ENCODE data around the gene LDLRAD4. TPM values are rescaled to one million over a fixed set of nuclear protein-coding genes. Genes with fewer than 3 reads are reported as not detected.

The LDLRAD4 gene
- polyA plus RNA-seq, 1 of the 3 experiments (the other 2 are of a cell fraction), result 0.16 TPM

DNA sequence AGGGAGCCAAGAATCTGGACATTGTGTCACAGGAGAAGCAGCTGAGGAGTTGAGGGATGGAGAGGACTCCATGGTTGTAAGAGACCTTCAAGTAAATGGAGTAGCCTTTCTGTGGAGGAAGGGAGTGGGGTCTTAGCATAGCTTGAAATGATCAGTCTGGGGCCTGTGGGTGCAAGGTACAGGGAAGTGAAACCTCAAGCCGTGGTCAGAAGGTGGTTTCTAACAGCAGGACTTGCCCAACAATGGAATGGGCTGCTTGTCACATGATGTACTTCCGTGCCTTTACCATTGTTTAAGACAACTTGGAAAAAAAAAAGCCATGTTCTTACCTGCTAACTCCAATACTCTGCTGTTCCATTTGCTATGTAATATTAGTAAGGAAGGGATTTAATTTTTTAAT, 140.7 kb downstream of the LDLRAD4 start:
- Histone ChIP-seq H3K9ac (no peak overlapping the region), H3K27ac (ENCODE audit: low read depth in 2 of 2, low read length in 1 of 2) (no peak overlapping the region), H4K20me1 (ENCODE audit: insufficient read depth) (no peaks in the 10 kb centered on the region), H3K36me3 (replicated peaks in 1 of 2; ENCODE audit: control insufficient read depth in 1 of 2, insufficient read depth in 2 of 2, low read length in 1 of 2) (no peaks in the 10 kb centered on the region), H3F3A (replicated peaks; ENCODE audit: insufficient read depth) (no peaks in the 10 kb centered on the region), H3K4me3 (ENCODE audit: low read depth in 2 of 2, low read length in 1 of 2) (no peak overlapping the region), H3K79me2 (ENCODE audit: insufficient read depth) (no peaks in the 10 kb centered on the region), H3K27me3 (ENCODE audit: insufficient read depth) (no peaks in the 10 kb centered on the region), H3K9me3 (no peaks in the 10 kb centered on the region), H2AFZ (ENCODE audit: low read depth) (no peak overlapping the region), H3K9me2 (no peaks in the 10 kb centered on the region), H3K4me2 (no peak overlapping the region), H3K4me1 (ENCODE audit: control insufficient read depth in 1 of 2, insufficient read depth in 2 of 2, low read depth in 1 of 2, low read length in 1 of 2) (no peaks in the 10 kb centered on the region; a peak in 1 of 4 replicates)
- no peak for DNase-seq
- POLR2A ChIA-PET, result no interaction called here
- CTCF ChIA-PET, result no interaction called here
- TF ChIP-seq MXI1 (IDR thresholded peaks at IDR 0.05; ENCODE audit: low read depth, low read length), result no peak
- TF ChIP-seq FOXJ3 (CRISPR knock-in tag; IDR thresholded peaks at IDR 0.05), result no peak
- TF ChIP-seq SMC3 (IDR thresholded peaks at IDR 0.05; ENCODE audit: low read depth, low read length), result no peak
- no peak for TF ChIP-seq RAD21 (IDR thresholded peaks at IDR 0.05; ENCODE audit: low read length)
- TF ChIP-seq RCOR1 (IDR thresholded peaks at IDR 0.05; ENCODE audit: low read length), result no peak
- TF ChIP-seq NRF1 (IDR thresholded peaks at IDR 0.05; ENCODE audit: low read depth, low read length), result no peak
- no peak for TF ChIP-seq FOXM1 (IDR thresholded peaks at IDR 0.05; ENCODE audit: low read depth)
- TF ChIP-seq YY1 (IDR thresholded peaks at IDR 0.05; ENCODE audit: low read depth), result no peak
- TF ChIP-seq GABPA (IDR thresholded peaks at IDR 0.05; ENCODE audit: low read depth), result no peak
- TF ChIP-seq, protein P1, sequence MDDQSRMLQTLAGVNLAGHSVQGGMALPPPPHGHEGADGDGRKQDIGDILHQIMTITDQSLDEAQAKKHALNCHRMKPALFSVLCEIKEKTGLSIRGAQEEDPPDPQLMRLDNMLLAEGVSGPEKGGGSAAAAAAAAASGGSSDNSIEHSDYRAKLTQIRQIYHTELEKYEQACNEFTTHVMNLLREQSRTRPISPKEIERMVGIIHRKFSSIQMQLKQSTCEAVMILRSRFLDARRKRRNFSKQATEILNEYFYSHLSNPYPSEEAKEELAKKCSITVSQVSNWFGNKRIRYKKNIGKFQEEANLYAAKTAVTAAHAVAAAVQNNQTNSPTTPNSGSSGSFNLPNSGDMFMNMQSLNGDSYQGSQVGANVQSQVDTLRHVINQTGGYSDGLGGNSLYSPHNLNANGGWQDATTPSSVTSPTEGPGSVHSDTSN (IDR thresholded peaks at IDR 0.05), result no peak
- no peak for TF ChIP-seq ELF1 (IDR thresholded peaks at IDR 0.05)
- TF ChIP-seq, protein P2, sequence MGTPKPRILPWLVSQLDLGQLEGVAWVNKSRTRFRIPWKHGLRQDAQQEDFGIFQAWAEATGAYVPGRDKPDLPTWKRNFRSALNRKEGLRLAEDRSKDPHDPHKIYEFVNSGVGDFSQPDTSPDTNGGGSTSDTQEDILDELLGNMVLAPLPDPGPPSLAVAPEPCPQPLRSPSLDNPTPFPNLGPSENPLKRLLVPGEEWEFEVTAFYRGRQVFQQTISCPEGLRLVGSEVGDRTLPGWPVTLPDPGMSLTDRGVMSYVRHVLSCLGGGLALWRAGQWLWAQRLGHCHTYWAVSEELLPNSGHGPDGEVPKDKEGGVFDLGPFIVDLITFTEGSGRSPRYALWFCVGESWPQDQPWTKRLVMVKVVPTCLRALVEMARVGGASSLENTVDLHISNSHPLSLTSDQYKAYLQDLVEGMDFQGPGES (IDR thresholded peaks at IDR 0.05; ENCODE audit: low read depth, low read length), result no peak
- no peak for TF ChIP-seq POLR2AphosphoS5 (IDR thresholded peaks at IDR 0.05; ENCODE audit: low read depth, low read length)
- TF ChIP-seq TCF12 (IDR thresholded peaks at IDR 0.05), result no peak
- no peak for TF ChIP-seq EP300 (IDR thresholded peaks at IDR 0.05; ENCODE audit: borderline replicate concordance in 1 of 2, low read depth in 1 of 2, low read length in 1 of 2)
- no peak for TF ChIP-seq GATA2 (CRISPR knock-in tag; IDR thresholded peaks at IDR 0.05)
- WGBS (ENCODE audit: low lambda C conversion rate), result 35% methylated on average over 2 of the region's 2 CpGs

DNA sequence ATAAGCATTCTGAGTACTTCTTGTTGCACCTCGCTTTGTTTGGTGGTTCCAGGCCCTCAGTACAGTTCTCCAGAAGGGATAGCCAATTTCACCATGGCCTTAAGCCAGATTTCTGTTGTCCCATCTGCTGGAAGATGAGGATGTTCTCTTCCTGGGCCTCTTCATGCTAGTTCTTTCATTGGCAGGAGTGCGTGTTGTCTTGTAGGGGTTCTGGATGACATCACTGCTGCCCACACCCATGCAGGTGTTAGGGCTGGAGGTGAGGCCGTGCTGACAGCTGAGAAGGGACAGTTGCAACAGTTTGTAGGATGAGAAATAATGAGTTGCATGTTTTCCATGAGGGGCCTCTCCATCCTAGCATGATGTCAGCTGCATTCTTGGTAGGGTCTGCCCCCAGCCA, 142.9 kb downstream of the LDLRAD4 start:
- Histone ChIP-seq H3K4me3 (ENCODE audit: low read depth in 2 of 2, low read length in 1 of 2) (no peak overlapping the region), H2AFZ (ENCODE audit: low read depth) (no peak overlapping the region), H3K4me1 (ENCODE audit: control insufficient read depth in 1 of 2, insufficient read depth in 2 of 2, low read depth in 1 of 2, low read length in 1 of 2) (no peaks in the 10 kb centered on the region; a peak in 1 of 4 replicates), H4K20me1 (ENCODE audit: insufficient read depth) (no peaks in the 10 kb centered on the region), H3K79me2 (ENCODE audit: insufficient read depth) (no peaks in the 10 kb centered on the region), H3F3A (replicated peaks; ENCODE audit: insufficient read depth) (no peaks in the 10 kb centered on the region), H3K9me2 (no peaks in the 10 kb centered on the region), H3K9me3 (no peaks in the 10 kb centered on the region), H3K27me3 (ENCODE audit: insufficient read depth) (no peaks in the 10 kb centered on the region), H3K9ac (no peak overlapping the region), H3K4me2 (no peak overlapping the region), H3K36me3 (replicated peaks in 1 of 2; ENCODE audit: control insufficient read depth in 1 of 2, insufficient read depth in 2 of 2, low read length in 1 of 2) (no peaks in the 10 kb centered on the region), H3K27ac (ENCODE audit: low read depth in 2 of 2, low read length in 1 of 2) (no peak overlapping the region)
- no peak for DNase-seq
- ChIA-PET POLR2A (no interaction called here), CTCF (no interaction called here)
- 55% methylated on average over 3 of the region's 3 CpGs for WGBS (ENCODE audit: low lambda C conversion rate)
- no peak for TF ChIP-seq MXI1 (IDR thresholded peaks at IDR 0.05; ENCODE audit: low read depth, low read length)

All from SK-N-SH (cell line).